ENCODE results near the gene TENM3.

- TF ChIP-seq EZH2 (IDR thresholded peaks at IDR 0.05; ENCODE audit: low read depth, low read length, severe bottlenecking) (no peak), ASH2L (IDR thresholded peaks at IDR 0.05; ENCODE audit: low read length) (no peak), CTCF (IDR thresholded peaks at IDR 0.05; ENCODE audit: control extremely low read depth in 1 of 3, insufficient read depth in 1 of 3, low read depth in 1 of 3, low read length in 3 of 3) (no peak), ATF2 (IDR thresholded peaks at IDR 0.05; ENCODE audit: low read length) (no peak), TAF7 (optimal IDR thresholded peaks at IDR 0.05; ENCODE audit: borderline replicate concordance, low read depth, low read length) (no peak), POLR2A (IDR thresholded peaks at IDR 0.05; ENCODE audit: control extremely low read depth in 1 of 2, low read depth in 2 of 2, low read length in 2 of 2) (no peak), YY1 (IDR thresholded peaks at IDR 0.05; ENCODE audit: low read depth, low read length) (no peak), CEBPB (IDR thresholded peaks at IDR 0.05; ENCODE audit: low read depth, low read length) (no peak), POLR2AphosphoS5 (IDR thresholded peaks at IDR 0.05; ENCODE audit: low read depth, low read length) (no peak), E2F6 (IDR thresholded peaks at IDR 0.05) (no peak; the same call in 1 of the 2 replicates), TAF1 (IDR thresholded peaks at IDR 0.05; ENCODE audit: low read depth, low read length) (no peak), EP300 (IDR thresholded peaks at IDR 0.05; ENCODE audit: borderline replicate concordance in 1 of 2, low read depth in 2 of 2, low read length in 2 of 2) (no peak), CREB1 (IDR thresholded peaks at IDR 0.05) (no peak)
Measured at GRCh38 chr4:182240161-182241130, 2.8 kb upstream of the TENM3 start.
